H1 (cell line): ENCODE data around the gene RPTOR. TPM values are rescaled to one million over a fixed set of nuclear protein-coding genes. Genes with fewer than 3 reads are reported as not detected.

Experiments
- CTCF ChIA-PET: fragments of 300-600 bp; sonication (Branson Sonifier 250); formaldehyde crosslinking; loops from one replicate; lab custom pipeline; 2021; ENCODE audit not compliant: partially characterized antibody; lab: Charles Lee
- POLR2A ChIA-PET: fragments of 300-600 bp; sonication (Branson Sonifier 250); formaldehyde crosslinking; loops from one replicate; lab custom pipeline; 2021; ENCODE audit warnings: inconsistent platforms; ENCODE audit not compliant: partially characterized antibody; lab: Charles Lee
- DNase-seq, 2 experiments: peaks; one replicate each; pipeline versions ENCODE4 v3.0.0 to v3.0.0-alpha.2; 2010 to 2022; ENCODE audit warnings: low spot score in 2 of 2, low read depth in 1 of 2, mixed read lengths in 1 of 2
- FAIRE-seq: peaks from 2 replicates; lab custom pipeline; 2011; peaks lifted over from hg19 to GRCh38; lab: Jason Lieb, UNC
- H2AFZ ChIP-seq: 2 replicates; pipeline ENCODE4 v1.8.1; 2012; ENCODE audit warnings: low read length, inconsistent platforms
- H2AK5ac ChIP-seq: 2 replicates; pipeline ENCODE4 v1.6.1; 2013; ENCODE audit warnings: low read depth, low read length
- H2BK120ac ChIP-seq: replicated peaks from 2 replicates; pipeline ENCODE3; 2013; ENCODE audit warnings: low read depth, low read length, inconsistent platforms
- H2BK12ac ChIP-seq: 2 replicates; pipeline ENCODE4 v1.6.1; 2013; ENCODE audit warnings: low read depth, low read length
- H2BK15ac ChIP-seq: 2 replicates; pipeline ENCODE4 v1.6.1; 2013; ENCODE audit warnings: low read length
- H2BK20ac ChIP-seq: 2 replicates; pipeline ENCODE4 v1.6.1; 2013; ENCODE audit warnings: low read length
- H2BK5ac ChIP-seq: 2 replicates; pipeline ENCODE4 v1.6.1; 2013; ENCODE audit warnings: low read depth, low read length
- H3K14ac ChIP-seq: 2 replicates; pipeline ENCODE4 v1.6.1; 2013; ENCODE audit warnings: inconsistent platforms; ENCODE audit not compliant: insufficient read length
- H3K18ac ChIP-seq: 2 replicates; pipeline ENCODE4 v1.6.1; 2013; ENCODE audit warnings: low read length; ENCODE audit errors: extremely low read depth
- H3K23ac ChIP-seq: 2 replicates; pipeline ENCODE4 v1.6.1; 2013; ENCODE audit warnings: inconsistent platforms; ENCODE audit not compliant: insufficient read length
- H3K23me2 ChIP-seq: 2 replicates; pipeline ENCODE4 v1.6.1; 2013; ENCODE audit warnings: low read depth, low read length
- H3K27ac ChIP-seq: 2 replicates; pipeline ENCODE4 v1.6.1; 2011; ENCODE audit warnings: low read depth, low read length, inconsistent platforms
- H3K27me3 ChIP-seq, 4 experiments: replicated peaks in 1 of 4; 1 replicate in 1 of 4; 2 replicates in 3 of 4; pipeline versions ENCODE4 v1.6.1 to v1.8.1; 2011 to 2013; ENCODE audit warnings: low read length in 3 of 4, mild to moderate bottlenecking in 3 of 4, inconsistent platforms in 2 of 4, mixed read lengths in 2 of 4, moderate library complexity in 1 of 4; ENCODE audit not compliant: control insufficient read depth in 3 of 4, insufficient read depth in 3 of 4; ENCODE audit errors: extremely low read depth in 1 of 4
- H3K36me3 ChIP-seq, 4 experiments: 2 replicates each; pipeline versions ENCODE4 v1.6.1 to v1.8.1; 2011 to 2013; ENCODE audit warnings: mild to moderate bottlenecking in 4 of 4, low read length in 3 of 4, moderate library complexity in 2 of 4, control low read depth in 1 of 4, inconsistent platforms in 1 of 4; ENCODE audit not compliant: insufficient read depth in 4 of 4, control insufficient read depth in 2 of 4
- H3K4ac ChIP-seq: replicated peaks from 2 replicates; pipeline ENCODE3; 2013; ENCODE audit warnings: low read length, low read depth, mixed read lengths, inconsistent platforms; ENCODE audit not compliant: insufficient read length
- H3K4me1 ChIP-seq, 4 experiments: replicated peaks in 1 of 4; 1 replicate in 1 of 4; 2 replicates in 3 of 4; pipeline versions ENCODE4 v1.6.1 to v1.8.1; 2011 to 2013; ENCODE audit warnings: low read length in 3 of 4, inconsistent platforms in 2 of 4, mixed read lengths in 1 of 4; ENCODE audit not compliant: insufficient read depth in 4 of 4, control insufficient read depth in 3 of 4
- H3K4me2 ChIP-seq, 2 experiments: 2 replicates each; pipeline versions ENCODE4 v1.6.1 to v1.8.1; 2011 to 2013; ENCODE audit warnings: low read depth in 2 of 2, low read length in 2 of 2, control low read depth in 1 of 2, inconsistent platforms in 1 of 2, mild to moderate bottlenecking in 1 of 2; ENCODE audit not compliant: insufficient read depth in 1 of 2
- H3K4me3 ChIP-seq, 4 experiments: fragments of 200-600, 300-600 bp in 1 of 4; sonication (generic), shearing (Covaris generic), sonication (Bioruptor Twin) in 1 of 4; 2 replicates each; pipeline versions ENCODE4 v1.5.1 to v1.8.1; 2011 to 2016; ENCODE audit warnings: low read length in 4 of 4, low read depth in 3 of 4, control low read depth in 2 of 4, inconsistent platforms in 2 of 4, mild to moderate bottlenecking in 2 of 4, mixed read lengths in 1 of 4, moderate library complexity in 1 of 4; ENCODE audit not compliant: insufficient read depth in 2 of 4; ENCODE audit errors: extremely low read depth in 1 of 4
- H3K56ac ChIP-seq: replicated peaks from 2 replicates; pipeline ENCODE3; 2013; ENCODE audit warnings: low read depth, mild to moderate bottlenecking, mixed read lengths, low read length, inconsistent platforms; ENCODE audit not compliant: insufficient read length
- H3K79me1 ChIP-seq: 2 replicates; pipeline ENCODE4 v1.6.1; 2013; ENCODE audit warnings: low read depth, low read length, control low read depth
- H3K79me2 ChIP-seq, 2 experiments: 2 replicates each; pipeline versions ENCODE4 v1.6.1 to v1.8.1; 2012 to 2013; ENCODE audit warnings: low read length in 2 of 2, mild to moderate bottlenecking in 2 of 2, inconsistent platforms in 1 of 2; ENCODE audit not compliant: insufficient read depth in 2 of 2, control insufficient read depth in 1 of 2
- H3K9ac ChIP-seq, 4 experiments: replicated peaks in 1 of 4; 1 replicate in 1 of 4; 2 replicates in 3 of 4; pipeline versions ENCODE4 v1.6.1 to v1.8.1; 2011 to 2013; ENCODE audit warnings: low read depth in 3 of 4, low read length in 3 of 4, control low read depth in 2 of 4, mild to moderate bottlenecking in 2 of 4, moderate library complexity in 2 of 4, inconsistent platforms in 1 of 4; ENCODE audit errors: extremely low read depth in 1 of 4
- H3K9me3 ChIP-seq, 2 experiments: 2 replicates each; pipeline versions ENCODE4 v1.6.1 to v1.8.1; 2012 to 2013; ENCODE audit warnings: mild to moderate bottlenecking in 2 of 2, moderate library complexity in 2 of 2, control low read depth in 1 of 2, inconsistent platforms in 1 of 2, low read depth in 1 of 2, low read length in 1 of 2, mixed read lengths in 1 of 2; ENCODE audit not compliant: insufficient read depth in 2 of 2
- H4K20me1 ChIP-seq, 2 experiments: replicated peaks in 1 of 2; 2 replicates each; pipeline versions ENCODE3 to v1.8.1; 2011 to 2013; ENCODE audit warnings: inconsistent platforms in 2 of 2, low read length in 2 of 2, mild to moderate bottlenecking in 1 of 2; ENCODE audit not compliant: insufficient read depth in 2 of 2, control insufficient read depth in 1 of 2
- H4K5ac ChIP-seq: 2 replicates; pipeline ENCODE4 v1.6.1; 2013; ENCODE audit warnings: low read length, low read depth, mixed read lengths, inconsistent platforms; ENCODE audit not compliant: insufficient read length
- H4K8ac ChIP-seq: 2 replicates; pipeline ENCODE4 v1.8.0; 2013; ENCODE audit warnings: mild to moderate bottlenecking, moderate library complexity, low read length, inconsistent platforms; ENCODE audit not compliant: insufficient read depth; ENCODE audit errors: extremely low read depth
- H4K91ac ChIP-seq: replicated peaks from 2 replicates; pipeline ENCODE3; 2013; ENCODE audit warnings: low read length, mixed read lengths, inconsistent platforms; ENCODE audit not compliant: insufficient read length
- ASH2L ChIP-seq: fragments of 200-600, 300-600 bp; sonication (generic); IDR thresholded peaks from one replicate; pipeline ENCODE4 v1.7.1; 2017; ENCODE audit warnings: low read length
- BACH1 ChIP-seq: IDR thresholded peaks from 2 replicates; pipeline ENCODE4 v1.6.1; 2012; ENCODE audit warnings: low read length, improper control_type of control experiment
- BCL11A ChIP-seq, 2 experiments: IDR thresholded peaks; one replicate each; pipeline ENCODE4 v1.6.1; 2011; ENCODE audit warnings: low read depth in 2 of 2, low read length in 2 of 2, mild to moderate bottlenecking in 2 of 2
- CBX8 ChIP-seq: fragments of 300-800, 300-1000 bp; sonication (generic); IDR thresholded peaks from 2 replicates; pipeline ENCODE4 v1.7.1; 2016; ENCODE audit warnings: low read depth, low read length, borderline replicate concordance
- EZH2 ChIP-seq: fragments of 200-600 bp; sonication (generic); IDR thresholded peaks from 2 replicates; pipeline ENCODE4 v1.7.1; 2012; ENCODE audit warnings: low read depth, mild to moderate bottlenecking, moderate library complexity, low read length, inconsistent platforms; ENCODE audit not compliant: severe bottlenecking
- GTF2F1 ChIP-seq: IDR thresholded peaks from 2 replicates; pipeline ENCODE4 v1.6.1; 2012; ENCODE audit warnings: low read depth, low read length, improper control_type of control experiment, borderline replicate concordance
- MAFK ChIP-seq: IDR thresholded peaks from 2 replicates; pipeline ENCODE4 v1.6.1; 2012; ENCODE audit warnings: low read depth, mild to moderate bottlenecking, improper control_type of control experiment, low read length
- POU5F1 ChIP-seq: IDR thresholded peaks from 2 replicates; pipeline ENCODE4 v1.6.1; 2011; ENCODE audit warnings: low read depth, mild to moderate bottlenecking, low read length, moderate library complexity
- SAP30 ChIP-seq: fragments of 300-600 bp; sonication (generic); IDR thresholded peaks from 2 replicates; pipeline ENCODE4 v1.7.1; 2012; ENCODE audit warnings: low read length, moderate library complexity, mild to moderate bottlenecking, inconsistent platforms; ENCODE audit not compliant: insufficient read depth, insufficient replicate concordance
- TAF7 ChIP-seq: optimal IDR thresholded peaks from 2 replicates; pipeline ENCODE3; 2011; ENCODE audit warnings: low read depth, mild to moderate bottlenecking, inconsistent platforms, low read length, moderate library complexity, borderline replicate concordance
- YY1 ChIP-seq: IDR thresholded peaks from 2 replicates; pipeline ENCODE4 v1.6.1; 2011; ENCODE audit warnings: low read depth, mild to moderate bottlenecking, low read length
- WGBS, 2 experiments: shearing (Covaris generic) in 1 of 2; methylation state at CpG; one replicate each; pipeline versions ENCODE4 v1.1.6 to v1.1.7; 2013 to 2015; ENCODE audit warnings: low lambda C conversion rate in 2 of 2, mixed read lengths in 2 of 2, inconsistent platforms in 1 of 2, low coverage in 1 of 2, missing lambda C conversion rate in 1 of 2; ENCODE audit not compliant: insufficient replicate concordance in 2 of 2, insufficient coverage in 1 of 2, insufficient read length in 1 of 2; ENCODE audit errors: extremely low coverage in 1 of 2, missing lambda C conversion rate in 1 of 2; 5-methylcytosine and 5-hydroxymethylcytosine counted together
- polyA plus RNA-seq, 7 experiments: library from polyadenylated mRNA; depleted of rRNA in 3 of 7; stranded (reverse) in 5 of 7; unstranded in 2 of 7; fragments of >200 nt in 5 of 7; fragments of 200-250 nt in 2 of 7; gene quantifications; 1 replicate in 5 of 7; 2 replicates in 1 of 7; 4 replicates in 1 of 7; pipeline versions ENCODE4 v1.2.1 to v1.2.3, GENCODE V29; 2011 to 2013; ENCODE audit warnings: missing spikeins in 2 of 7, mixed read lengths in 2 of 7
- total RNA-seq: library from RNA; stranded (reverse); fragmentation: NEBNext Ultra II Directional; extraction: Animal tissue kit (Norgen Biotek cat#: 25700); gene quantifications from 2 replicates; pipeline ENCODE4 v1.2.1, GENCODE V29; 2021
- TF ChIP-seq, protein P1 (sequence below): IDR thresholded peaks from 2 replicates; pipeline ENCODE4 v1.6.1; 2012; ENCODE audit warnings: low read length, inconsistent platforms

RPTOR gene
- total and polyA plus RNA-seq, 2 of the 8 experiments (the other 6 are each of a cell fraction or from before 2014, with no cell fraction given), result 6.9 to 28.7 TPM

DNA sequence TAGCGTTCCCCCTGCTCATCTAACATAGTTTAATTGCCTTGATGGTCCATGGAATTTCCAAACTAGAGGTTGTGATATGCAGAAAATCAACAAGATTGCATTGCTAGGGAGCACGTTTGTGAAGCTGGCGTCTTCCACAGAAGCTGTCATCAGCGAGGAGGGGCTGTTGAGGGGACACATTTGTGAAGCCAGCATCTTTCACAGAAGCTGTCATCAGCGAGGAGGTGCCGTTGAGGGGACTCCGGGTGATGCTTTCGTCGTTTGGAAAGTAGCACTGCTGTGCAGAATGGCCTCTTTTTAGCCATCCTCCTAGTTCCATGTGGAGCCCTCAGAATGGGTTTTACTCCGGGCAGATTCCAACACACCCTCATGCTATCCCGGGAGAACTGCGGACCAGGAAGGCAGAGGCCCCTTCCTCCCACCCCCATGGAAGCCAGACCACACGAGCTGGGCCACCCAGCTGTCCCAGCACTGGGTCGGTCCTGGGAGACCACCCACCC is 327.4 kb downstream of the RPTOR start:
- ChIA-PET CTCF (interaction anchor here (0.6 to 4.3 kb wide), 11 partner anchors 8 to 54 kb away, joined by 3 to 18 read pairs (median 3); no protein-coding TSS in a partner anchor), POLR2A (interaction anchor here (0.6 kb wide), 1 partner anchor 32 kb away, joined by 4 read pairs; no protein-coding TSS in a partner anchor)
- H3K9me3 ChIP-seq, result no peaks in the 10 kb centered on the region
- peak overlapping the region; percentile 16 for H3K4ac ChIP-seq
- peak overlapping the region; percentile 16; the same call in 1 of the 2 replicates for H3K18ac ChIP-seq
- no peak overlapping the region for H2AK5ac ChIP-seq
- H2AFZ ChIP-seq, result no peak overlapping the region
- no peaks in the 10 kb centered on the region for H4K20me1 ChIP-seq
- H2BK12ac ChIP-seq, result no peak overlapping the region
- H3K4me3 ChIP-seq, result no peak overlapping the region
- no peak overlapping the region for H2BK5ac ChIP-seq
- no peaks in the 10 kb centered on the region for H3K27me3 ChIP-seq
- no peak overlapping the region for H3K27ac ChIP-seq
- H3K79me2 ChIP-seq, result no peaks in the 10 kb centered on the region
- H3K14ac ChIP-seq, result no peak overlapping the region
- no peaks in the 10 kb centered on the region for H3K36me3 ChIP-seq
- FAIRE-seq (no peak), DNase-seq (no peak)
- H3K4me1 ChIP-seq, result peaks cover 4 to 21% (median 14%) of the 10 kb centered on the region in 4 experiments
- no peaks in the 10 kb centered on the region; the same call in 1 of the 2 replicates for H3K23me2 ChIP-seq
- H3K9ac ChIP-seq, result no peak overlapping the region
- H3K23ac ChIP-seq, result no peak overlapping the region
- no peak overlapping the region for H2BK15ac ChIP-seq
- 85% methylated on average over 14 of the region's 14 CpGs; no CpG with 5 or more reads in 1 of the 2 experiments for WGBS, 2 experiments
- no peak overlapping the region for H4K8ac ChIP-seq
- peak overlapping the region; percentile 31 for H2BK120ac ChIP-seq
- H4K91ac ChIP-seq, result peak overlapping the region; percentile 86
- H3K56ac ChIP-seq, result no peak overlapping the region
- H4K5ac ChIP-seq, result no peak overlapping the region
- H3K79me1 ChIP-seq, result no peaks in the 10 kb centered on the region
- no peak overlapping the region for H2BK20ac ChIP-seq
- no peak overlapping the region for H3K4me2 ChIP-seq
- TF ChIP-seq CBX8, result no peak
- TF ChIP-seq TAF7, result no peak
- no peak for TF ChIP-seq BCL11A (IDR thresholded peaks at IDR 0.05; ENCODE audit: low read depth in 2 of 2, low read length in 2 of 2)
- TF ChIP-seq EZH2, result no peak
- no peak for TF ChIP-seq POU5F1
- no peak for TF ChIP-seq YY1
- TF ChIP-seq GTF2F1, result no peak
- TF ChIP-seq SAP30, result no peak
- TF ChIP-seq MAFK, result no peak
- no peak for TF ChIP-seq ASH2L
- TF ChIP-seq, protein P1, sequence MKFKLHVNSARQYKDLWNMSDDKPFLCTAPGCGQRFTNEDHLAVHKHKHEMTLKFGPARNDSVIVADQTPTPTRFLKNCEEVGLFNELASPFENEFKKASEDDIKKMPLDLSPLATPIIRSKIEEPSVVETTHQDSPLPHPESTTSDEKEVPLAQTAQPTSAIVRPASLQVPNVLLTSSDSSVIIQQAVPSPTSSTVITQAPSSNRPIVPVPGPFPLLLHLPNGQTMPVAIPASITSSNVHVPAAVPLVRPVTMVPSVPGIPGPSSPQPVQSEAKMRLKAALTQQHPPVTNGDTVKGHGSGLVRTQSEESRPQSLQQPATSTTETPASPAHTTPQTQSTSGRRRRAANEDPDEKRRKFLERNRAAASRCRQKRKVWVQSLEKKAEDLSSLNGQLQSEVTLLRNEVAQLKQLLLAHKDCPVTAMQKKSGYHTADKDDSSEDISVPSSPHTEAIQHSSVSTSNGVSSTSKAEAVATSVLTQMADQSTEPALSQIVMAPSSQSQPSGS, result no peak
- TF ChIP-seq BACH1, result no peak
